Upper lobe of left lung (tissue), 4 donors: ENCODE measurements around the gene NDUFAF3.

Source experiments
- CTCF ChIP-seq, 6 experiments: fragments of 450-650 bp in 4 of 6; fragments of 200-600 bp in 2 of 6; sonication (generic) in 2 of 6; IDR thresholded peaks; one replicate each; pipeline ENCODE4 v1.5.1; 2016 to 2019; ENCODE audit warnings: antibody characterized with exemption in 6 of 6
- POLR2AphosphoS5 ChIP-seq, 2 donors: sonication (generic); formaldehyde crosslinking; IDR thresholded peaks; one replicate each; pipeline ENCODE4 v1.5.1; 2017; ENCODE audit warnings: antibody characterized with exemption in 2 of 2

- no peak for TF ChIP-seq POLR2AphosphoS5 (IDR thresholded peaks at IDR 0.05)
- no peak for TF ChIP-seq CTCF (IDR thresholded peaks at IDR 0.05)
Observed at GRCh38 chr3:49015072-49015471, 6.8 kb upstream of the NDUFAF3 start.
